ENCODE measurements around the gene SLC30A2.

SLC30A2 gene

GRCh38 chr1:26082020-26082350 is 36.1 kb upstream of the SLC30A2 start:
- H3K27me3 ChIP-seq (ENCODE audit: control insufficient read depth in 1 of 2, insufficient read depth in 2 of 2, low read length in 2 of 2), result no peaks in the 10 kb centered on the region
- H3K4me3 ChIP-seq (ENCODE audit: low read depth in 1 of 2, low read length in 2 of 2), result no peak overlapping the region
- peaks cover 0 to 5% of the 10 kb centered on the region in 2 donors for H3K4me1 ChIP-seq (ENCODE audit: control insufficient read depth in 1 of 2, insufficient read depth in 2 of 2, low read length in 2 of 2)
- no peak overlapping the region for H3K27ac ChIP-seq (ENCODE audit: low read depth, low read length)
- no peaks in the 10 kb centered on the region for H3K9me3 ChIP-seq (ENCODE audit: control insufficient read depth in 1 of 2, low read length in 2 of 2)
- no peak overlapping the region for H3K9ac ChIP-seq (ENCODE audit: low read depth in 1 of 2, low read length in 2 of 2)
- H3K36me3 ChIP-seq (ENCODE audit: control insufficient read depth in 1 of 2, insufficient read depth in 2 of 2, low read length in 2 of 2), result no peaks in the 10 kb centered on the region

- Histone ChIP-seq H3K4me3 (ENCODE audit: low read depth in 1 of 2, low read length in 2 of 2) (no peak overlapping the region), H3K9ac (ENCODE audit: low read depth in 1 of 2, low read length in 2 of 2) (no peak overlapping the region), H3K27ac (ENCODE audit: low read depth, low read length) (no peak overlapping the region), H3K36me3 (ENCODE audit: control insufficient read depth in 1 of 2, insufficient read depth in 2 of 2, low read length in 2 of 2) (no peaks in the 10 kb centered on the region), H3K27me3 (ENCODE audit: control insufficient read depth in 1 of 2, insufficient read depth in 2 of 2, low read length in 2 of 2) (no peaks in the 10 kb centered on the region), H3K4me1 (ENCODE audit: control insufficient read depth in 1 of 2, insufficient read depth in 2 of 2, low read length in 2 of 2) (peaks cover 0 to 5% of the 10 kb centered on the region in 2 donors), H3K9me3 (ENCODE audit: control insufficient read depth in 1 of 2, low read length in 2 of 2) (no peaks in the 10 kb centered on the region)
Measured at GRCh38 chr1:26081267-26082019, 35.5 kb upstream of the SLC30A2 start.

DNA sequence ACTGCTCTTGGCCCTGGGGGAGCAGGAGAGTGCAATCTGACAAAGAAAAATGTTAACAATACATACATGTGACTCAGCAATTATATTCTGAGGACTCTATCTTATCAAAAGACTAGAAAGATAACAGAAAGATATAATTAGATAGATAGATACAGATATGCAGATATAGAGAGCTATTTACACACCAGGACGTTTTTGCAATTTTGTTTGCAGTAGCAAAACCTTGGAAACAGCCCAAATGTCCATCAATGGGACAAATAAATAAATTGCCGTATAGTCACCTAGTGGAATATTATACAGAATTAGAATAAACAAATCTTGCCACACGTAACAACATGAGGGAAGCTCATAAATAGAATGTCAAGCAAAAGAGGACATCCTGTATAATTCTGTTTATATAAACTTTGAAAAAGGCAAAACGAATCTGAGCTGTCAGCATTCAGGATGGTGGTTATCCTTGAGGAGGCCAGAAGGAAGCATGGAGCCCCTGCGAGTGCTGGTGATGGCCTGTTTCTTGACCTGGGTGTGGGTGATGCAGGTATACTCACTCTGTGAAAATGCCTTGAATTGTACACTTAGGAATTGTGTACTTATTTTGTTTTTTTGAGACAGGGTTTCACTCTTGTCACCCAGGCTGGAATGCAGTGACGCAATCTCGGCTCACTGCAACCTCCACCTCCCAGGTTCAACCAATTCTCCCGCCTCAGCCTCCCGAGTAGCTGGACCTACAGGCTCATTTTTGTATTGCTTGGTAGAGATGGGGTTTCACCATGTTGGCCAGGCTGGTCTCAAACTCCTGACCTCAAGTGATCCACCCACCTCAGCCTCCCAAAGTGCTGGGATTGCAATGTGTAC is 34.3 kb upstream of the SLC30A2 start:
- Histone ChIP-seq H3K4me1 (ENCODE audit: control insufficient read depth in 1 of 2, insufficient read depth in 2 of 2, low read length in 2 of 2) (peaks cover 9 to 13% of the 10 kb centered on the region in 2 donors), H3K9ac (ENCODE audit: low read depth in 1 of 2, low read length in 2 of 2) (no peak overlapping the region), H3K27me3 (ENCODE audit: control insufficient read depth in 1 of 2, insufficient read depth in 2 of 2, low read length in 2 of 2) (no peaks in the 10 kb centered on the region), H3K27ac (ENCODE audit: low read depth, low read length) (no peak overlapping the region), H3K4me3 (ENCODE audit: low read depth in 1 of 2, low read length in 2 of 2) (no peak overlapping the region), H3K36me3 (ENCODE audit: control insufficient read depth in 1 of 2, insufficient read depth in 2 of 2, low read length in 2 of 2) (no peaks in the 10 kb centered on the region), H3K9me3 (ENCODE audit: control insufficient read depth in 1 of 2, low read length in 2 of 2) (no peaks in the 10 kb centered on the region)

DNA sequence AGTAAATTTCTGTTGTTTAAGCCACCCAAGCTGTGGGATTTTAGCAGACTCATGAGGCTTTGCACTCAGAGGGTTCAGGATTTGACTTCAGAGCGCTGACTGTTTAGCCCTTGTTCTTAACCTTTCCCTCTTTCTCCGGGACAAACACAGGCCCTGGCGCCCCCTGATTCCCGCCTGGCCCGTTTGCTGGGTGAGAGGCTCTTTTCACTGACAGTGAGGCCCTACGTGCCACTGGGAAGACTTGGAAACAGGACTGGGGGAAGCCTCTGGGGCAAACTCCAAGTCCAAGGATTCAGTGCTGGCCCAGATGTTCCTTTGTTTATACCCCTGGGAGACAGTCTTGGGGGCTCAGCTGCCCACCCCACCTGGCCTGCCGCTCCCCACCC is 33.3 kb upstream of the SLC30A2 start:
- Histone ChIP-seq H3K27me3 (ENCODE audit: control insufficient read depth in 1 of 2, insufficient read depth in 2 of 2, low read length in 2 of 2) (no peaks in the 10 kb centered on the region), H3K27ac (ENCODE audit: low read depth, low read length) (no peak overlapping the region), H3K9me3 (ENCODE audit: control insufficient read depth in 1 of 2, low read length in 2 of 2) (no peaks in the 10 kb centered on the region), H3K9ac (ENCODE audit: low read depth in 1 of 2, low read length in 2 of 2) (no peak overlapping the region), H3K4me3 (ENCODE audit: low read depth in 1 of 2, low read length in 2 of 2) (no peak overlapping the region), H3K36me3 (ENCODE audit: control insufficient read depth in 1 of 2, insufficient read depth in 2 of 2, low read length in 2 of 2) (no peaks in the 10 kb centered on the region), H3K4me1 (ENCODE audit: control insufficient read depth in 1 of 2, insufficient read depth in 2 of 2, low read length in 2 of 2) (peaks cover 9 to 13% of the 10 kb centered on the region in 2 donors)

GRCh38 chr1:26078286-26079177 is 32.6 kb upstream of the SLC30A2 start:
- H3K4me1 ChIP-seq (ENCODE audit: control insufficient read depth in 1 of 2, insufficient read depth in 2 of 2, low read length in 2 of 2), result peaks cover 9 to 13% of the 10 kb centered on the region in 2 donors
- no peak overlapping the region for H3K9ac ChIP-seq (ENCODE audit: low read depth in 1 of 2, low read length in 2 of 2)
- H3K27ac ChIP-seq (ENCODE audit: low read depth, low read length), result no peak overlapping the region
- H3K27me3 ChIP-seq (ENCODE audit: control insufficient read depth in 1 of 2, insufficient read depth in 2 of 2, low read length in 2 of 2), result no peaks in the 10 kb centered on the region
- H3K4me3 ChIP-seq (ENCODE audit: low read depth in 1 of 2, low read length in 2 of 2), result no peak overlapping the region
- no peaks in the 10 kb centered on the region for H3K9me3 ChIP-seq (ENCODE audit: control insufficient read depth in 1 of 2, low read length in 2 of 2)
- no peaks in the 10 kb centered on the region for H3K36me3 ChIP-seq (ENCODE audit: control insufficient read depth in 1 of 2, insufficient read depth in 2 of 2, low read length in 2 of 2)

- Histone ChIP-seq H3K9me3 (ENCODE audit: control insufficient read depth in 1 of 2, low read length in 2 of 2) (no peaks in the 10 kb centered on the region), H3K4me3 (ENCODE audit: low read depth in 1 of 2, low read length in 2 of 2) (no peak overlapping the region), H3K36me3 (ENCODE audit: control insufficient read depth in 1 of 2, insufficient read depth in 2 of 2, low read length in 2 of 2) (no peaks in the 10 kb centered on the region), H3K4me1 (ENCODE audit: control insufficient read depth in 1 of 2, insufficient read depth in 2 of 2, low read length in 2 of 2) (peaks cover 9 to 13% of the 10 kb centered on the region in 2 donors), H3K9ac (ENCODE audit: low read depth in 1 of 2, low read length in 2 of 2) (no peak overlapping the region), H3K27ac (ENCODE audit: low read depth, low read length) (no peak overlapping the region), H3K27me3 (ENCODE audit: control insufficient read depth in 1 of 2, insufficient read depth in 2 of 2, low read length in 2 of 2) (peaks cover 0 to 2% of the 10 kb centered on the region in 2 donors)
Measured at GRCh38 chr1:26077524-26077923, 31.6 kb upstream of the SLC30A2 start.

GRCh38 chr1:26075421-26076144 is 29.7 kb upstream of the SLC30A2 start:
- Histone ChIP-seq H3K27ac (ENCODE audit: low read depth, low read length) (no peak overlapping the region), H3K4me3 (ENCODE audit: low read depth in 1 of 2, low read length in 2 of 2) (no peak overlapping the region), H3K4me1 (ENCODE audit: control insufficient read depth in 1 of 2, insufficient read depth in 2 of 2, low read length in 2 of 2) (peaks cover 9 to 13% of the 10 kb centered on the region in 2 donors)

DNA sequence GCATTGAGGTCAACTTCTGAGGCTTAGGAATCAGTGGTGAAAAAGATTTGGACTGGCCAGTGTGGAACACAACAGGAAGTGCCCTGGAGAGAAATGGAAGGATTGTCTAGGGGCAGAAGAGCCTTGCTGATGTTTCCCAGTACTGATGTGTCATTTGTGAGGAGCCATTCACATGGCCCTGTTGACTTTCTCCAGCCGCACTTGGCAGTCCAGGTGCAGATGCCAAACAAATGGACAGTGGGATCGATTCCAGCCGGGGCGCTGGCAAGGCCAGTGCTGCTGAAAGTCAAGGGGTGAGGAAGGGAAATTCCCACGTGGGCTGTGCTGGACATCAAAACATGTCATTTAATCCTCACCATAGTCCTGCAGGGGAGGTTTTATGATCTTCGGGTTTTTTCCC is 26.4 kb upstream of the SLC30A2 start:
- H3K27ac ChIP-seq (ENCODE audit: low read depth, low read length), result no peak overlapping the region
- no peaks in the 10 kb centered on the region for H3K36me3 ChIP-seq (ENCODE audit: control insufficient read depth in 1 of 2, insufficient read depth in 2 of 2, low read length in 2 of 2)
- no peaks in the 10 kb centered on the region for H3K9me3 ChIP-seq (ENCODE audit: control insufficient read depth in 1 of 2, low read length in 2 of 2)
- H3K27me3 ChIP-seq (ENCODE audit: control insufficient read depth in 1 of 2, insufficient read depth in 2 of 2, low read length in 2 of 2), result peaks cover 0 to 5% of the 10 kb centered on the region in 2 donors
- no peak overlapping the region for H3K4me3 ChIP-seq (ENCODE audit: low read depth in 1 of 2, low read length in 2 of 2)
- no peak overlapping the region for H3K9ac ChIP-seq (ENCODE audit: low read depth in 1 of 2, low read length in 2 of 2)
- peaks cover 8 to 9% of the 10 kb centered on the region in 2 donors for H3K4me1 ChIP-seq (ENCODE audit: control insufficient read depth in 1 of 2, insufficient read depth in 2 of 2, low read length in 2 of 2)

More at GRCh38 chr1:26075421-26076144, 29.7 kb upstream of the SLC30A2 start:
- H3K27me3 ChIP-seq (ENCODE audit: control insufficient read depth in 1 of 2, insufficient read depth in 2 of 2, low read length in 2 of 2), result peaks cover 0 to 5% of the 10 kb centered on the region in 2 donors
- H3K9ac ChIP-seq (ENCODE audit: low read depth in 1 of 2, low read length in 2 of 2), result no peak overlapping the region
- no peaks in the 10 kb centered on the region for H3K36me3 ChIP-seq (ENCODE audit: control insufficient read depth in 1 of 2, insufficient read depth in 2 of 2, low read length in 2 of 2)
- H3K9me3 ChIP-seq (ENCODE audit: control insufficient read depth in 1 of 2, low read length in 2 of 2), result no peaks in the 10 kb centered on the region

GRCh38 chr1:26070963-26071342 is 25.0 kb upstream of the SLC30A2 start:
- Histone ChIP-seq H3K27me3 (ENCODE audit: control insufficient read depth in 1 of 2, insufficient read depth in 2 of 2, low read length in 2 of 2) (peaks cover 0 to 5% of the 10 kb centered on the region in 2 donors), H3K4me3 (ENCODE audit: low read depth in 1 of 2, low read length in 2 of 2) (no peak overlapping the region), H3K36me3 (ENCODE audit: control insufficient read depth in 1 of 2, insufficient read depth in 2 of 2, low read length in 2 of 2) (no peaks in the 10 kb centered on the region), H3K27ac (ENCODE audit: low read depth, low read length) (no peak overlapping the region), H3K9ac (ENCODE audit: low read depth in 1 of 2, low read length in 2 of 2) (no peak overlapping the region), H3K9me3 (ENCODE audit: control insufficient read depth in 1 of 2, low read length in 2 of 2) (no peaks in the 10 kb centered on the region), H3K4me1 (ENCODE audit: control insufficient read depth in 1 of 2, insufficient read depth in 2 of 2, low read length in 2 of 2) (peaks cover 3 to 6% of the 10 kb centered on the region in 2 donors)

All from duodenal mucosa (tissue), 2 donors.